ENCODE measurements around the gene TRIM17. TPM values are rescaled to one million over a fixed set of nuclear protein-coding genes. Genes with fewer than 3 reads are reported as not detected.

TRIM17 gene
- total and polyA plus RNA-seq, 9 of the 15 experiments (the other 6 are each of a cell fraction or from before 2014, with no cell fraction given), result not detected

GRCh38 chr1:228463559-228464455 lies 47.1 kb upstream of the TRIM17 start:
- no peaks in the 10 kb centered on the region; the same call in 1 of the 2 replicates for H4K20me1 ChIP-seq (replicated peaks; ENCODE audit: control insufficient read depth, insufficient read depth, low read length)
- H3K9me1 ChIP-seq (ENCODE audit: control insufficient read depth, insufficient read depth, low read length), result no peaks in the 10 kb centered on the region
- peaks cover 2 to 10% of the 10 kb centered on the region in 2 experiments; a peak in 2 of 5 replicates for H3K27me3 ChIP-seq (ENCODE audit: control insufficient read depth in 2 of 2, insufficient read depth in 2 of 2, low read length in 2 of 2)
- peak overlapping the region; percentile 80 for H3K4me2 ChIP-seq (ENCODE audit: insufficient read depth, low read length)
- H3K4me3 ChIP-seq, result peak overlapping the region; percentile 26
- peak overlapping the region; percentile 92 for H2AFZ ChIP-seq (ENCODE audit: low read depth, low read length)
- ATAC-seq (peak; percentile 95), DNase-seq (ENCODE audit: extremely low read depth in 1 of 4, low spot score in 3 of 4) (peak; percentile 93 to 96 (median 94)), FAIRE-seq (peak; percentile 97)
- in situ Hi-C loops (cut with MboI) (loop anchor here (5.0 kb wide), 1 partner anchor 48 kb away; no protein-coding TSS in a partner anchor), intact Hi-C loops (cut with micrococcal nuclease) (no loop called here)
- POLR2A ChIA-PET, result interaction anchor here (0.6 to 1.9 kb wide), 13 partner anchors 8 to 365 kb away, joined by 3 to 10 read pairs (median 3); partner anchors contain the start of gene RNF187
- 40% methylated on average over 51 of the region's 56 CpGs for WGBS (ENCODE audit: insufficient coverage, low coverage, missing lambda C conversion rate)
- CTCF ChIA-PET (ENCODE audit: low intra/inter-chr PET ratio), result no interaction called here
- H3K27ac ChIP-seq (ENCODE audit: extremely low read depth, low read depth, low read length), result peak overlapping the region; percentile 49; the same call in 2 of the 3 replicates
- no TSS peak for BruUV-seq (replicated peaks)
- peaks cover 9% of the 10 kb centered on the region; the same call in 2 of the 3 replicates for H3K79me2 ChIP-seq (ENCODE audit: control insufficient read depth, insufficient read depth, low read length)
- H3K4me1 ChIP-seq (replicated peaks in 1 of 2; ENCODE audit: control insufficient read depth in 2 of 2, insufficient read depth in 2 of 2, low read length in 2 of 2), result peaks cover 23 to 29% of the 10 kb centered on the region in 2 experiments
- H3K9me3 ChIP-seq (replicated peaks; ENCODE audit: control insufficient read depth, insufficient read depth, low read depth, low read length), result no peaks in the 10 kb centered on the region
- H3K9ac ChIP-seq (ENCODE audit: insufficient read depth in 1 of 2, low read depth in 2 of 2, low read length in 2 of 2), result peak overlapping the region; percentile 48 to 83
- H3K36me3 ChIP-seq (ENCODE audit: control insufficient read depth, insufficient read depth, low read length), result no peaks in the 10 kb centered on the region; the same call in 2 of the 3 replicates
- TF ChIP-seq GABPB1 (CRISPR knock-in tag; IDR thresholded peaks at IDR 0.05), result peak; percentile 64; the same call in 1 of the 2 replicates
- peak; percentile 91 for TF ChIP-seq HMGN3 (IDR thresholded peaks at IDR 0.05; ENCODE audit: borderline replicate concordance, extremely low read depth, insufficient read length, low read depth, low read length)
- peak; percentile 89 for TF ChIP-seq MTA1 (IDR thresholded peaks at IDR 0.05; ENCODE audit: borderline replicate concordance)
- TF ChIP-seq SMARCC2 (IDR thresholded peaks at IDR 0.05; ENCODE audit: low read depth), result peak; percentile 51; the same call in 1 of the 2 replicates
- peak; percentile 56; the same call in 1 of the 2 replicates for TF ChIP-seq ZNF24 (IDR thresholded peaks at IDR 0.05)
- no peak for TF ChIP-seq TCFL5 (CRISPR knock-in tag; conservative IDR thresholded peaks at IDR 0.05)
- TF ChIP-seq XRCC5 (IDR thresholded peaks at IDR 0.05; ENCODE audit: low read depth, low read length), result peak; percentile 74; the same call in 1 of the 2 replicates
- TF ChIP-seq CBX1 (IDR thresholded peaks at IDR 0.05; ENCODE audit: low read depth), result peak; percentile 83; the same call in 1 of the 2 replicates
- TF ChIP-seq MYC (IDR thresholded peaks at IDR 0.05; ENCODE audit: low read depth, low read length), result peak; percentile 90
- TF ChIP-seq MYC (CRISPR knock-in tag; IDR thresholded peaks at IDR 0.05; ENCODE audit: borderline replicate concordance, low read depth), result peak; percentile 70
- peak; percentile 92 for TF ChIP-seq L3MBTL2 (IDR thresholded peaks at IDR 0.05)
- 0 out of 2 replicates have a peak, but pooled peaks have one; percentile 22 for TF ChIP-seq NR1H2 (CRISPR knock-in tag; IDR thresholded peaks at IDR 0.05)
- TF ChIP-seq CREM (IDR thresholded peaks at IDR 0.05; ENCODE audit: low read depth), result peak; percentile 76
- peak; percentile 77; the same call in 1 of the 2 replicates for TF ChIP-seq ZNF668 (CRISPR knock-in tag; IDR thresholded peaks at IDR 0.05)
- TF ChIP-seq ARID1B (IDR thresholded peaks at IDR 0.05), result peak; percentile 82
- no peak for TF ChIP-seq CREB1 (IDR thresholded peaks at IDR 0.05)
- TF ChIP-seq CREB1 (CRISPR knock-in tag; IDR thresholded peaks at IDR 0.05), result peak; percentile 79

All from K562 (cell line).